GM23338 (cell line): Measurements from ENCODE around the gene LIMK2. TPM values are rescaled to one million over a fixed set of nuclear protein-coding genes. Genes with fewer than 3 reads are reported as not detected.
A peak's percentile ranks its signal among the peaks of the same experiment; 100 is the strongest.

Source experiments
- ATAC-seq: fragments of 200-7000 bp; cut with Tn5 transposase; 3 replicates; pipeline ENCODE4 v1.9.1; 2020
- DNase-seq: peaks from one replicate; pipeline ENCODE4 v3.0.0-alpha.2; 2015; ENCODE audit warnings: low spot score
- H2AFZ ChIP-seq: fragments of 200-600 bp; sonication (generic); 2 replicates; pipeline ENCODE4 v1.8.0; 2016; ENCODE audit warnings: antibody characterized with exemption, mild to moderate bottlenecking, moderate library complexity
- H3F3A ChIP-seq: fragments of 200-600 bp; sonication (generic); replicated peaks from 2 replicates; pipeline ENCODE4 v1.8.0; 2017; ENCODE audit warnings: antibody characterized with exemption, mixed run types, low read depth
- H3K27ac ChIP-seq: fragments of 200-600 bp; sonication (generic); 2 replicates; pipeline ENCODE4 v1.6.1; 2016; ENCODE audit warnings: low read depth
- H3K27me3 ChIP-seq: fragments of 200-600 bp; sonication (generic); 2 replicates; pipeline ENCODE4 v1.8.0; 2016; ENCODE audit warnings: mild to moderate bottlenecking, mixed run types, moderate library complexity; ENCODE audit not compliant: insufficient read depth
- H3K36me3 ChIP-seq: fragments of 200-600 bp; sonication (generic); 2 replicates; pipeline ENCODE4 v1.8.0; 2016; ENCODE audit warnings: mild to moderate bottlenecking; ENCODE audit not compliant: insufficient read depth
- H3K4me1 ChIP-seq: fragments of 200-600 bp; sonication (generic); 2 replicates; pipeline ENCODE4 v1.8.0; 2016; ENCODE audit warnings: mild to moderate bottlenecking, moderate library complexity; ENCODE audit not compliant: insufficient read depth
- H3K4me2 ChIP-seq: fragments of 200-600 bp; sonication (generic); 2 replicates; pipeline ENCODE4 v1.7.1; 2017; ENCODE audit warnings: mixed run types
- H3K4me3 ChIP-seq: fragments of 200-600 bp; sonication (generic); 2 replicates; pipeline ENCODE4 v1.6.1; 2016; ENCODE audit warnings: mixed run types
- H3K79me2 ChIP-seq: fragments of 200-600 bp; sonication (generic); replicated peaks from 2 replicates; pipeline ENCODE4 v1.8.0; 2017; ENCODE audit warnings: mild to moderate bottlenecking; ENCODE audit not compliant: insufficient read depth
- H3K9me2 ChIP-seq: fragments of 200-600 bp; sonication (generic); 2 replicates; pipeline ENCODE4 v1.8.0; 2017; ENCODE audit not compliant: insufficient read depth
- H4K20me1 ChIP-seq: fragments of 200-600 bp; sonication (generic); replicated peaks from 2 replicates; pipeline ENCODE4 v1.8.0; 2017; ENCODE audit warnings: mild to moderate bottlenecking; ENCODE audit not compliant: insufficient read depth
- H3K27ac Mint-ChIP-seq: 2 replicates; pipeline ENCODE4 v1.8.0; 2020; ENCODE audit warnings: inconsistent platforms, mild to moderate bottlenecking, moderate library complexity, mixed read lengths
- H3K27me3 Mint-ChIP-seq: 3 replicates; pipeline ENCODE4 v1.8.0; 2022; ENCODE audit warnings: low read depth, mild to moderate bottlenecking, moderate library complexity, mixed read lengths, inconsistent platforms; ENCODE audit not compliant: insufficient read depth, poor library complexity
- H3K36me3 Mint-ChIP-seq: 3 replicates; pipeline ENCODE4 v1.8.0; 2021; ENCODE audit warnings: low read depth, mild to moderate bottlenecking, inconsistent platforms, moderate library complexity, mixed read lengths
- H3K4me1 Mint-ChIP-seq: 3 replicates; pipeline ENCODE4 v1.8.0; 2020; ENCODE audit warnings: mild to moderate bottlenecking, inconsistent platforms, mixed read lengths
- H3K4me3 Mint-ChIP-seq: 3 replicates; pipeline ENCODE4 v1.8.0; 2021; ENCODE audit warnings: moderate library complexity, mild to moderate bottlenecking, inconsistent platforms, mixed read lengths
- H3K9me3 Mint-ChIP-seq: 3 replicates; pipeline ENCODE4 v1.8.0; 2020; ENCODE audit warnings: moderate library complexity, mild to moderate bottlenecking, inconsistent platforms, mixed read lengths
- CREB1 ChIP-seq: fragments of 250-450 bp; sonication (Bioruptor Pico); IDR thresholded peaks from 2 replicates; pipeline ENCODE4 v1.5.0; 2020; ENCODE audit warnings: low read depth, mild to moderate bottlenecking, moderate library complexity
- EZH2 ChIP-seq: fragments of 200-600 bp; sonication (generic); IDR thresholded peaks from one replicate; pipeline ENCODE4 v1.8.0; 2017; ENCODE audit warnings: antibody characterized with exemption, mild to moderate bottlenecking, low read depth; ENCODE audit not compliant: unreplicated experiment
- EZH2phosphoT487 ChIP-seq: fragments of 200-600 bp; sonication (generic); IDR thresholded peaks from one replicate; pipeline ENCODE4 v1.8.1; 2018; ENCODE audit warnings: antibody characterized with exemption; ENCODE audit not compliant: unreplicated experiment
- JUNB ChIP-seq: IDR thresholded peaks from one replicate; pipeline ENCODE4 v1.6.1; 2016; ENCODE audit warnings: antibody characterized with exemption; ENCODE audit not compliant: unreplicated experiment
- NANOG ChIP-seq: IDR thresholded peaks from 2 replicates; pipeline ENCODE4 v1.6.1; 2016; ENCODE audit warnings: antibody characterized with exemption, borderline replicate concordance
- ZNF114 ChIP-seq: fragments of 250-450 bp; sonication (Bioruptor Pico); IDR thresholded peaks from 2 replicates; pipeline ENCODE4 v1.5.0; 2020; ENCODE audit warnings: mild to moderate bottlenecking, moderate library complexity
- ZNF331 ChIP-seq: fragments of 250-450 bp; sonication (Bioruptor Pico); IDR thresholded peaks from 2 replicates; pipeline ENCODE4 v1.5.0; 2020; ENCODE audit warnings: low read depth, mild to moderate bottlenecking, moderate library complexity
- polyA plus RNA-seq: library from polyadenylated mRNA; unstranded; fragments of >200 nt; fragmentation: Nextera tagmentation; extraction: Ambion mirVana; gene quantifications from 2 replicates; pipeline ENCODE4 v1.2.1, GENCODE V29; 2016
- total RNA-seq: library from RNA; depleted of rRNA; stranded (reverse); fragments of >200 nt; shearing (Covaris generic); gene quantifications from 2 replicates; pipeline ENCODE4 v1.2.3, GENCODE V29; 2014
- TF ChIP-seq, protein P1 (sequence below): IDR thresholded peaks from 2 replicates; pipeline ENCODE4 v1.6.1; 2016; ENCODE audit warnings: antibody characterized with exemption
- TF ChIP-seq, protein P2 (sequence below), 2 experiments: fragments of 200-600 bp in 1 of 2; sonication (generic) in 1 of 2; conservative IDR thresholded peaks; 2 replicates each; pipeline versions ENCODE4 v1.5.1 to v1.6.1; 2016 to 2017; ENCODE audit warnings: antibody characterized with exemption in 2 of 2, low read depth in 2 of 2, mild to moderate bottlenecking in 2 of 2, moderate library complexity in 1 of 2
- TF ChIP-seq, protein P3 (sequence below): IDR thresholded peaks from one replicate; pipeline ENCODE4 v1.6.1; 2018; ENCODE audit warnings: antibody characterized with exemption; ENCODE audit not compliant: unreplicated experiment

LIMK2 gene
- total and polyA plus RNA-seq, 2 experiments from 2014 or later, result 12.5 to 39.8 TPM

DNA sequence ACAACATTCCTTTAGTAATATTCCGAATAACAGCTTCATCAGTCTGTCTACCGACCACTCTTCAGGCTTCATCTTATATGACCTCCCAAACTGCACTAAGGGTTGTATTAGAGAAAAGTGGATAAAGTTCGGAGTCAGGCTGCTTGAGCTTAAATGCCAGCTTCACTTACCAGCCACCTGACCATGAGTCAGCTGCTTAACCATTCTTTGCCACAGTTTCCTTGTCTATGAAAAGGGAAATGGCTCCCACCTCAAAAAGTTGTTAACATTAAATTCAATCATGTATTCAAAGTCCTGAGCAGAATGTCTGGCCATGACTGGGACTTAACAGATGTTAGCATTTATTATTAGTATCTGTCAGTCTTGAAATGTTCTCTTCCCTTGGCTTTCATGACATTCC lies 20.9 kb downstream of the LIMK2 start (continued):
- TF ChIP-seq, protein P1, sequence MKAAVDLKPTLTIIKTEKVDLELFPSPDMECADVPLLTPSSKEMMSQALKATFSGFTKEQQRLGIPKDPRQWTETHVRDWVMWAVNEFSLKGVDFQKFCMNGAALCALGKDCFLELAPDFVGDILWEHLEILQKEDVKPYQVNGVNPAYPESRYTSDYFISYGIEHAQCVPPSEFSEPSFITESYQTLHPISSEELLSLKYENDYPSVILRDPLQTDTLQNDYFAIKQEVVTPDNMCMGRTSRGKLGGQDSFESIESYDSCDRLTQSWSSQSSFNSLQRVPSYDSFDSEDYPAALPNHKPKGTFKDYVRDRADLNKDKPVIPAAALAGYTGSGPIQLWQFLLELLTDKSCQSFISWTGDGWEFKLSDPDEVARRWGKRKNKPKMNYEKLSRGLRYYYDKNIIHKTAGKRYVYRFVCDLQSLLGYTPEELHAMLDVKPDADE, result no peak
- TF ChIP-seq ZNF331 (CRISPR knock-in tag) (no peak), JUNB (no peak), NANOG (no peak), ZNF114 (CRISPR knock-in tag) (no peak), EZH2phosphoT487 (no peak), CREB1 (CRISPR knock-in tag) (no peak)
- TF ChIP-seq, protein P2, sequence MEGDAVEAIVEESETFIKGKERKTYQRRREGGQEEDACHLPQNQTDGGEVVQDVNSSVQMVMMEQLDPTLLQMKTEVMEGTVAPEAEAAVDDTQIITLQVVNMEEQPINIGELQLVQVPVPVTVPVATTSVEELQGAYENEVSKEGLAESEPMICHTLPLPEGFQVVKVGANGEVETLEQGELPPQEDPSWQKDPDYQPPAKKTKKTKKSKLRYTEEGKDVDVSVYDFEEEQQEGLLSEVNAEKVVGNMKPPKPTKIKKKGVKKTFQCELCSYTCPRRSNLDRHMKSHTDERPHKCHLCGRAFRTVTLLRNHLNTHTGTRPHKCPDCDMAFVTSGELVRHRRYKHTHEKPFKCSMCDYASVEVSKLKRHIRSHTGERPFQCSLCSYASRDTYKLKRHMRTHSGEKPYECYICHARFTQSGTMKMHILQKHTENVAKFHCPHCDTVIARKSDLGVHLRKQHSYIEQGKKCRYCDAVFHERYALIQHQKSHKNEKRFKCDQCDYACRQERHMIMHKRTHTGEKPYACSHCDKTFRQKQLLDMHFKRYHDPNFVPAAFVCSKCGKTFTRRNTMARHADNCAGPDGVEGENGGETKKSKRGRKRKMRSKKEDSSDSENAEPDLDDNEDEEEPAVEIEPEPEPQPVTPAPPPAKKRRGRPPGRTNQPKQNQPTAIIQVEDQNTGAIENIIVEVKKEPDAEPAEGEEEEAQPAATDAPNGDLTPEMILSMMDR (conservative IDR thresholded peaks at IDR 0.05; ENCODE audit: low read depth in 2 of 2), result no peak
- TF ChIP-seq, protein P3, sequence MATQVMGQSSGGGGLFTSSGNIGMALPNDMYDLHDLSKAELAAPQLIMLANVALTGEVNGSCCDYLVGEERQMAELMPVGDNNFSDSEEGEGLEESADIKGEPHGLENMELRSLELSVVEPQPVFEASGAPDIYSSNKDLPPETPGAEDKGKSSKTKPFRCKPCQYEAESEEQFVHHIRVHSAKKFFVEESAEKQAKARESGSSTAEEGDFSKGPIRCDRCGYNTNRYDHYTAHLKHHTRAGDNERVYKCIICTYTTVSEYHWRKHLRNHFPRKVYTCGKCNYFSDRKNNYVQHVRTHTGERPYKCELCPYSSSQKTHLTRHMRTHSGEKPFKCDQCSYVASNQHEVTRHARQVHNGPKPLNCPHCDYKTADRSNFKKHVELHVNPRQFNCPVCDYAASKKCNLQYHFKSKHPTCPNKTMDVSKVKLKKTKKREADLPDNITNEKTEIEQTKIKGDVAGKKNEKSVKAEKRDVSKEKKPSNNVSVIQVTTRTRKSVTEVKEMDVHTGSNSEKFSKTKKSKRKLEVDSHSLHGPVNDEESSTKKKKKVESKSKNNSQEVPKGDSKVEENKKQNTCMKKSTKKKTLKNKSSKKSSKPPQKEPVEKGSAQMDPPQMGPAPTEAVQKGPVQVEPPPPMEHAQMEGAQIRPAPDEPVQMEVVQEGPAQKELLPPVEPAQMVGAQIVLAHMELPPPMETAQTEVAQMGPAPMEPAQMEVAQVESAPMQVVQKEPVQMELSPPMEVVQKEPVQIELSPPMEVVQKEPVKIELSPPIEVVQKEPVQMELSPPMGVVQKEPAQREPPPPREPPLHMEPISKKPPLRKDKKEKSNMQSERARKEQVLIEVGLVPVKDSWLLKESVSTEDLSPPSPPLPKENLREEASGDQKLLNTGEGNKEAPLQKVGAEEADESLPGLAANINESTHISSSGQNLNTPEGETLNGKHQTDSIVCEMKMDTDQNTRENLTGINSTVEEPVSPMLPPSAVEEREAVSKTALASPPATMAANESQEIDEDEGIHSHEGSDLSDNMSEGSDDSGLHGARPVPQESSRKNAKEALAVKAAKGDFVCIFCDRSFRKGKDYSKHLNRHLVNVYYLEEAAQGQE, result no peak

DNA sequence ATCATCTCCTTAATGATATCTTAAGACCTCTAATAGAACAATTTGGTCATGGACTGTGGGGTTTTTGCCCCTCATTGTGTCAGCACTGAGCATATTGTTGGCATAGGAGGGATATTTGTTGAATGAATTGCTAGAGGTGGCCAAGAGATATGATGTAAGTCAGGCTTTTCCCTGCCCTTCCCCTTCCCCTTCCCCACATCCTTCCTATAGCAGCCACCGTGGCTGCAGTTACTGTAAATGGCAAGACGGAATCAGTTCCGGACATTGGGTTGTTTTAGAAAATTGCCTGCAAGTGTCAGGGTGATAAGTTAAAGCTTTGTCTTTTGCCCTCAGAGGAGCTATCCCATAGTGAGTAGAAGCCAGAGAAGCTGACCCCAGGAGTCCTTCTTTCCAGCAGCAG lies 23.0 kb downstream of the LIMK2 start:
- ATAC-seq, result no peak
- no peak for DNase-seq
- Mint-ChIP-seq H3K4me1 (no peaks in the 10 kb centered on the region; the same call in 2 of the 3 replicates), H3K27ac (0 out of 2 replicates have a peak overlapping the region, but pooled peaks have one; percentile 46), H3K9me3 (no peaks in the 10 kb centered on the region), H3K27me3 (no peaks in the 10 kb centered on the region), H3K36me3 (peaks cover 4% of the 10 kb centered on the region; the same call in 2 of the 3 replicates), H3K4me3 (no peak overlapping the region)
- Histone ChIP-seq H3K27ac (no peak overlapping the region), H3K4me3 (no peak overlapping the region), H3F3A (no peaks in the 10 kb centered on the region), H3K27me3 (no peaks in the 10 kb centered on the region), H3K4me1 (no peaks in the 10 kb centered on the region), H3K79me2 (peaks cover 6% of the 10 kb centered on the region), H2AFZ (no peak overlapping the region), H4K20me1 (peaks cover 27% of the 10 kb centered on the region), H3K9me2 (no peaks in the 10 kb centered on the region), H3K4me2 (no peak overlapping the region), H3K36me3 (no peaks in the 10 kb centered on the region)
- TF ChIP-seq EZH2, result no peak
- TF ChIP-seq ZNF331 (CRISPR knock-in tag), result no peak
- TF ChIP-seq, protein P2 (conservative IDR thresholded peaks at IDR 0.05; ENCODE audit: low read depth in 2 of 2), result no peak
- no peak for TF ChIP-seq JUNB
